Sigmoid colon (tissue), 4 donors: ENCODE data around the gene PRKAR2B.
"Not testable (repeated sequence)": the region's sequence is repeated elsewhere in the genome, so short reads cannot be mapped to it uniquely, and the experiment has no call there.

ENCODE experiments used
- EP300 ChIP-seq, 4 donors: sonication (generic); formaldehyde crosslinking; IDR thresholded peaks; one replicate each; pipeline ENCODE4 v1.6.1; 2017; ENCODE audit warnings: antibody characterized with exemption in 4 of 4
- POLR2A ChIP-seq, 2 donors: fragments of 450-650 bp; IDR thresholded peaks; one replicate each; pipeline ENCODE4 v1.6.1; 2016; ENCODE audit warnings: antibody characterized with exemption in 2 of 2, mild to moderate bottlenecking in 2 of 2, moderate library complexity in 2 of 2
- POLR2AphosphoS5 ChIP-seq, 4 donors: sonication (generic); formaldehyde crosslinking; IDR thresholded peaks; one replicate each; pipeline ENCODE4 v1.6.1; 2017; ENCODE audit warnings: antibody characterized with exemption in 4 of 4
- TF ChIP-seq, protein P1 (sequence below), 4 experiments: fragments of 450-650 bp in 3 of 4; fragments of 200-600 bp in 1 of 4; IDR thresholded peaks; one replicate each; pipeline ENCODE4 v1.5.1; 2016 to 2019; ENCODE audit warnings: antibody characterized with exemption in 4 of 4, mild to moderate bottlenecking in 3 of 4, moderate library complexity in 2 of 4

DNA sequence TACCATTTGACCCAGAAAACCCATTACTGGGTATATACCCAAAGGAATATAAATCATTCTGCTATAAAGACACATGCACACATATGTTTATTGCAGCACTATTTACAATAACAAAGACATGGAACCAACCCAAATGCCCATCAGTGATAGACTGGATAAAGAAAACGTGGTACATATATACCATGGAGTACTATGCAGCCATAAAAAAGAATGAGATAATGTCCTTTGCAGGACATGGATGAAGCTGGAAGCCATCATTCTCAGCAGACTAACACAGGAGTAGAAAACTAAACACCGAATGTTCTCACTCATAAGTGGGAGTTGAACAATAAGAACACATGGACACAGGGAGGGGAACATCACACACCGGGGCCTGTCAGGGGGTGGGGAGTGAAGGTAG lies 111.2 kb downstream of the PRKAR2B start:
- TF ChIP-seq, protein P1, sequence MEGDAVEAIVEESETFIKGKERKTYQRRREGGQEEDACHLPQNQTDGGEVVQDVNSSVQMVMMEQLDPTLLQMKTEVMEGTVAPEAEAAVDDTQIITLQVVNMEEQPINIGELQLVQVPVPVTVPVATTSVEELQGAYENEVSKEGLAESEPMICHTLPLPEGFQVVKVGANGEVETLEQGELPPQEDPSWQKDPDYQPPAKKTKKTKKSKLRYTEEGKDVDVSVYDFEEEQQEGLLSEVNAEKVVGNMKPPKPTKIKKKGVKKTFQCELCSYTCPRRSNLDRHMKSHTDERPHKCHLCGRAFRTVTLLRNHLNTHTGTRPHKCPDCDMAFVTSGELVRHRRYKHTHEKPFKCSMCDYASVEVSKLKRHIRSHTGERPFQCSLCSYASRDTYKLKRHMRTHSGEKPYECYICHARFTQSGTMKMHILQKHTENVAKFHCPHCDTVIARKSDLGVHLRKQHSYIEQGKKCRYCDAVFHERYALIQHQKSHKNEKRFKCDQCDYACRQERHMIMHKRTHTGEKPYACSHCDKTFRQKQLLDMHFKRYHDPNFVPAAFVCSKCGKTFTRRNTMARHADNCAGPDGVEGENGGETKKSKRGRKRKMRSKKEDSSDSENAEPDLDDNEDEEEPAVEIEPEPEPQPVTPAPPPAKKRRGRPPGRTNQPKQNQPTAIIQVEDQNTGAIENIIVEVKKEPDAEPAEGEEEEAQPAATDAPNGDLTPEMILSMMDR (IDR thresholded peaks at IDR 0.05): not testable (repeated sequence)
- not testable (repeated sequence) for TF ChIP-seq POLR2A, EP300, POLR2AphosphoS5 (IDR thresholded peaks at IDR 0.05)
